Measurements from ENCODE around the gene LPIN3.

The LPIN3 gene

DNA sequence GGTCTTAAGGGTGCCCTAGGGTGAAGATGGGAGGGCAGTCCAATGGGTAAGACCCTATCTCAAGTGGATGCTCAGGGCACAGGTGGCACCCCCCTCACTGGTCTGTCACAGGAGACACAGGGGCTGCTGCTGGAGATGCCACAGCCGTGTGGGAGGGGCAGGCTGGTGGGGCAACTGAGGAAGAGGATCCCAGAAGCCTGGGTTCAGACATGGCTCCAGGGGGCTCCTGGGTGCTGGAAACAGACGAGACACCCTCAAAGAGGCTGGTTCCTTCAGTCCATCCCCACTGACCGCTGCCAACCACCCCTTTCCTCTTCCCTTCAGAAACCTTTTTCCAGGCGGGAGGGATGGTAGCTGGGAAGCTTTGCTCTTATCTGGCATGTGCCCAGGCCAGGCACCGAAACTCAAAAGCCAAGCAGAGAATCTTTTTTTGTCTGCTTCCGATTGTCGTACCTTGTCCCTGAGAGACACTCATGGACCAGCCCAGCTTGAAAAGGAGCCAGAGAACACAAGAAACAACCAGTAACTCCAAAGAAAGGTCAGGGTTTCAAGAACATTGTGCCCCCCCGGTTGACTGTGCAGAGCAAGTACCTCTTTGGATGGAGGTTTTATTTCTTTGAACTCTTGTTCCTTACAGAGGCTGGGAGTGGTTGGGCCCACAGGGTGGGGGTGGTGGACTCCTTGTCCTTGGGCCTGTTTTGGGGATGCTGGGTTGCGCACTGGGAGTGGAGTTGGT is 54.5 kb downstream of the LPIN3 start:
- DNase-seq: no peak

GRCh38 chr20:41395667-41396664 is 55.3 kb downstream of the LPIN3 start:
- DNase-seq: no peak

DNA sequence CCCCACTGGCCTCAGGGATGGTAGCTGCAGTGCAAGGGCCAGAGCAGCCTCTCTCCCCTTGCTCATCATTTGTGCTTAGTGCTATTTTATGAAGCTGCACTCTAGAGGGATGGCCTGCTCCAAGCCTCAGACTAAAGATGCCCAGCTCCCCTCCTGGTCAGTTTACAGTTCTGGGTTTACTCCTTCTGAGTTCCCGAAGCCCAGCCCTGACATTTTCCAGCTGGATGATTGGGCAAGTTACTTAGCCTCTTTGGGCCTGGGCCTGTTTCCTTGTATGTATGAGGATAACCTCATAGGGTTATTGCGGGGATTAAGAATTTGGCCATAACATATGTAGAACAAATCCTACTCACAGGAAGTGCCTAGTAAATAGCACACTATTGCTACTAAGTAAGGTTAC is 57.8 kb downstream of the LPIN3 start:
- DNase-seq: no peak

DNA sequence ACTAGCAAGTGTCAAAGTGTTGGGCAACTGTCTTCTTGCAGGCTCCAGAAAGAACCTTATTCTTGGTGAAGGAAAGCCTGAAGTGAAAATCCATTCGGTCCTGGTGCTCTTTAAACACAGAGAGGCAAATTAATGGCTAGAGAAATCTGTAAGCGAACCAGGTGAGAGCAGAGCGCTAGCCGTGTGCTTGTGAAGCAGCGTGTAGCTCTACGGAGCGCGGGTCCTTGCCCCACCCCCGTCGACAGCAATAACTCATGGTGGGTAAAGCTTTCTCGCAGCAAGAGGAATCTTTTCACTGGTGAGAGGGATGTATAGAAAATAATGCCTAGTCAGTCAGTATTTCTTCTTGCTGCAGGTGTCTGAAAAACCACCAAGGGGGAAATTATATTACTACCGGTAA is 63.0 kb downstream of the LPIN3 start:
- no peak for DNase-seq

DNA sequence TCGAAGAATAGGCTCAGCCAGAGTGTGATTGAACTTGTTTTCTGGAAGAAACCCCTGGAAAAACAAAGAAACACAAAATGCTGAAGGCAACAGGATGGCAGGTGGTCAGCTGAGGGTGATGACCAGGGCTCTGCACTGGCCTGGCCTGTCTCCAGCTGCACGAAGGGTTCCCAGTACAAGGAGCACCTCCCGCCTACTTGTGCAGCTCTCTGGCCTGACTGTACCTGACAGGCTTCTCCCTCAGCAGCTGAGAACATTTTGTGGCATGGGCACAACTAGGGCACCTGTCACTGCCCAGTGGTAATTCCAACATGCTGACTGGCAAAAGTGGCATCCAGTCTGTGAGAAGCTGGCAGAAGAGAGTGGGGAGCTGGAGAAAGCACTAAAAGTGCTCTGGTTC is 64.8 kb downstream of the LPIN3 start:
- no peak for DNase-seq

- DNase-seq: no peak
These were observed 65.7 kb downstream of the LPIN3 start for GRCh38 chr20:41406353-41406752.

DNA sequence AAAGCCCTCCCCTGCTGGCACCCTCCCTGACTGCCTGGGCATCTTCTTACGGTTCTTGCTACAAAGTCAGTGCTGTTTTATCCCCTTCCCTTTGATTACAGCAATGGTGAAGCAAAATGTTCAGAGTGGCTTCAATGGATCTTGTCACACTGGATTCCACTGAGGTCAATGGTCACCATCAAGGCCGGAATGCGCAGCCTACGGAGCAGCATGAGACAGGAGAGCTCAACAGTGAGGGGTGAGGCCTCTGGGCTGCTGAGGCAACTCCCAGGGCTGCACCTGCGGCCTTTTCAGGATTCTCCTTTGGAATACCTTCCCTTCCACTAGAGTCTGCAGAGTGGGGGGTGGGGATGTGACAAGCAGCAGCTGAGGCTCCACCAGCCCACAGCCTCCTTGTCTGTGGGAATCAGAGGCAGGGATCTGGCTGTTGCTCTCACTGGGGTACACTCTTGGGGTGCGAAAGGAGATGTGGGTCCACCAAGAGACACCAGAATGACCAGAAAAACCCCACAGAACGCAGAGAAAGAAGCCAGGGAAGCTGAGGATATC is 66.3 kb downstream of the LPIN3 start:
- no peak for DNase-seq

DNA sequence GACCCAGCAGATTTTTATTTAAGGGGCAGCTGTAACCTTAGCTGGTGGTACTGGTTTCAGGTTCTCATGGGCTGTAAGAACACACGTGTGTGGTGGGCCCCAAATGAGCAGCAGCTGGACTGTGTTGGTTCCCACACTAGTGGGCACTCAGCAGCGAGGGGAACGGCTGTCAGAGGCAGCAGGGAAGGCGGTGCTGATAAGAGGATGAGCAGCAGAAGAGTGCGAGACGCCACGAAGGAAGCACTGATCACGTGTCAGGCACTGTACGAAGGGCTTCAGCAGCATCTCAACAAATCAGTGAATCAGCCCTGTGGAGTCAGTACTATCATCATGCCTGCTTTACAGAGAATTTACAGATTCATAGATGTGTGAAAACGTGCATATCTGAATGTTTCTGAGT is 67.0 kb downstream of the LPIN3 start:
- no peak for DNase-seq

DNA sequence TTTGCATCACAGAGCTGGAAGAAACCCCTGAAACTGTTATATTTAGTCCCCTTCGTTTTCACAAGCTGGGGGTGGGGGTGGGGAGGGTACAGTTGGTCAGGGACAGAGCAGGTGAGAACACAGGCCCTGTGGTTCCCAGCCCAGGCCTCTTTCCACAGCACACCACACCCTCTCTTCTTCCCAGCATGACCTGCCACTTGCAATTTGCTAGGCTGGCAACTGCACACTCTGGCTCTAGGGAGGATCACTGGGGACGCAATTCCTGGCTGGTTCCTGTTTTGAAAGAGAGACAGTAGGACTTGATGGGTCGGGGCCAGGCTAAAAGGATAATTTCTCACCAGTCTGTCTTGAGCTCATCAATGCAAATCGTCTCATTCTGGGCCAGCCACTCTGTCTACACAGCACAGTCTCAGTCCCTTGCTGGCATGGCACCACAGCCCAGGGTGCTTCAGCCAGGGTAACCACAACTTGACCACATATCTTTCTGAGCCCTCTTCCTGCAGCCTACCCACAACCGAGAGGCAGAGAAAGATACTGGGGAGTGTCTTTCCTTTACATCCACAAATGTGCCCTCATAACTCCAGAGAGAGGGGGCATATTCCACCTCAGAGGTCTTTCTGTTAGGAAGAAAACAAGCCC is 67.7 kb downstream of the LPIN3 start:
- DNase-seq: peak; percentile 39

GRCh38 chr20:41408986-41409385 is 68.4 kb downstream of the LPIN3 start:
- DNase-seq: no peak

Data from KG1 (cell line).